HCT116 (cell line): ENCODE measurements around the gene CLCA4.

Source experiments
- CTCF ChIP-seq, 3 experiments: fragments of 200-600 bp in 1 of 3; sonication (generic) in 1 of 3; IDR thresholded peaks in 2 of 3; conservative IDR thresholded peaks in 1 of 3; 2 replicates each; pipeline ENCODE4 v1.5.1; 2012 to 2017; ENCODE audit warnings: low read depth in 2 of 3, low read length in 2 of 3, antibody characterized with exemption in 1 of 3, borderline replicate concordance in 1 of 3, control low read depth in 1 of 3, mild to moderate bottlenecking in 1 of 3, mixed read lengths in 1 of 3, mixed run types in 1 of 3, moderate library complexity in 1 of 3; ENCODE audit not compliant: insufficient read depth in 1 of 3
- EZH2 ChIP-seq: fragments of 200-600 bp; sonication (generic); IDR thresholded peaks from 2 replicates; pipeline ENCODE4 v1.6.1; 2017; ENCODE audit warnings: antibody characterized with exemption, mixed run types
- JUND ChIP-seq: IDR thresholded peaks from 2 replicates; pipeline ENCODE4 v1.6.1; 2012
- POLR2A ChIP-seq: IDR thresholded peaks from 2 replicates; pipeline ENCODE4 v1.7.0; 2011; ENCODE audit warnings: borderline replicate concordance; ENCODE audit not compliant: insufficient read depth, insufficient read length; ENCODE audit errors: extremely low read depth
- POLR2AphosphoS5 ChIP-seq: IDR thresholded peaks from 2 replicates; pipeline ENCODE4 v1.6.1; 2011; ENCODE audit warnings: mild to moderate bottlenecking, low read depth, low read length, moderate library complexity
- RAD21 ChIP-seq: IDR thresholded peaks from 2 replicates; pipeline ENCODE4 v1.6.1; 2012; ENCODE audit warnings: low read depth, mild to moderate bottlenecking
- TF ChIP-seq, protein P1 (sequence below): IDR thresholded peaks from 2 replicates; pipeline ENCODE4 v1.6.1; 2012; ENCODE audit warnings: low read depth

DNA sequence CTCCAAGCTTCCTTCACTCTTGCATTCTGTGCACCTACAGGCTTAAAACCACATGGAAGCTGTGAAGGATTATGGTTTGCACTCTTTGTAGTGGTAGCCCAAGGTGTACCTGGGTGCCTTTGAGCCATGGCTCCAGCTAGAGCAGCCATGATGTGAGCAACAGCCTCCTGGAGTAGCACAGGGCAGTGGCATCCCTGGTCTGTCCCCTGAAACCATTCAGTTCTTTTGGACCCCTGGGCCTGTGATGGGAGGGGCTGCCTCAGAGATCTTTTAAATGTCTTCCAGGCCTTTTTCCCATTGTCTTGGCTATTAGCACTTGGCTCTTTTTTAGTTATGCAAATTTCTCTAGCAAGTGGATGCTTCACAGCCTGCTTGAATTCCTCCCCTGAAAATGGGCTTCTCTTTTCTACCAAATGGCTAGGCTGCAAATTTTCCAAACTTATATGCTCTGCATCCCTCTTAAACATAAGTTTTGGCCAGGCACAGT is 47.4 kb downstream of the CLCA4 start:
- TF ChIP-seq CTCF (IDR thresholded peaks at IDR 0.05 in 2 of 3, conservative IDR thresholded peaks at IDR 0.05 in 1 of 3; ENCODE audit: borderline replicate concordance in 1 of 3, insufficient read depth in 1 of 3, low read depth in 2 of 3, low read length in 2 of 3) (no peak), JUND (no peak), EZH2 (no peak), POLR2A (no peak), POLR2AphosphoS5 (no peak), RAD21 (no peak)
- TF ChIP-seq, protein P1, sequence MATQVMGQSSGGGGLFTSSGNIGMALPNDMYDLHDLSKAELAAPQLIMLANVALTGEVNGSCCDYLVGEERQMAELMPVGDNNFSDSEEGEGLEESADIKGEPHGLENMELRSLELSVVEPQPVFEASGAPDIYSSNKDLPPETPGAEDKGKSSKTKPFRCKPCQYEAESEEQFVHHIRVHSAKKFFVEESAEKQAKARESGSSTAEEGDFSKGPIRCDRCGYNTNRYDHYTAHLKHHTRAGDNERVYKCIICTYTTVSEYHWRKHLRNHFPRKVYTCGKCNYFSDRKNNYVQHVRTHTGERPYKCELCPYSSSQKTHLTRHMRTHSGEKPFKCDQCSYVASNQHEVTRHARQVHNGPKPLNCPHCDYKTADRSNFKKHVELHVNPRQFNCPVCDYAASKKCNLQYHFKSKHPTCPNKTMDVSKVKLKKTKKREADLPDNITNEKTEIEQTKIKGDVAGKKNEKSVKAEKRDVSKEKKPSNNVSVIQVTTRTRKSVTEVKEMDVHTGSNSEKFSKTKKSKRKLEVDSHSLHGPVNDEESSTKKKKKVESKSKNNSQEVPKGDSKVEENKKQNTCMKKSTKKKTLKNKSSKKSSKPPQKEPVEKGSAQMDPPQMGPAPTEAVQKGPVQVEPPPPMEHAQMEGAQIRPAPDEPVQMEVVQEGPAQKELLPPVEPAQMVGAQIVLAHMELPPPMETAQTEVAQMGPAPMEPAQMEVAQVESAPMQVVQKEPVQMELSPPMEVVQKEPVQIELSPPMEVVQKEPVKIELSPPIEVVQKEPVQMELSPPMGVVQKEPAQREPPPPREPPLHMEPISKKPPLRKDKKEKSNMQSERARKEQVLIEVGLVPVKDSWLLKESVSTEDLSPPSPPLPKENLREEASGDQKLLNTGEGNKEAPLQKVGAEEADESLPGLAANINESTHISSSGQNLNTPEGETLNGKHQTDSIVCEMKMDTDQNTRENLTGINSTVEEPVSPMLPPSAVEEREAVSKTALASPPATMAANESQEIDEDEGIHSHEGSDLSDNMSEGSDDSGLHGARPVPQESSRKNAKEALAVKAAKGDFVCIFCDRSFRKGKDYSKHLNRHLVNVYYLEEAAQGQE, result no peak
